Eye (tissue), 1 donor: Measurements from ENCODE around the gene UMODL1.
A peak's percentile ranks its signal among the peaks of the same experiment; 100 is the strongest.

Source experiments
- DNase-seq: peaks from one replicate; pipeline ENCODE4 v3.0.0-alpha.2; 2015

UMODL1 gene, protein sequence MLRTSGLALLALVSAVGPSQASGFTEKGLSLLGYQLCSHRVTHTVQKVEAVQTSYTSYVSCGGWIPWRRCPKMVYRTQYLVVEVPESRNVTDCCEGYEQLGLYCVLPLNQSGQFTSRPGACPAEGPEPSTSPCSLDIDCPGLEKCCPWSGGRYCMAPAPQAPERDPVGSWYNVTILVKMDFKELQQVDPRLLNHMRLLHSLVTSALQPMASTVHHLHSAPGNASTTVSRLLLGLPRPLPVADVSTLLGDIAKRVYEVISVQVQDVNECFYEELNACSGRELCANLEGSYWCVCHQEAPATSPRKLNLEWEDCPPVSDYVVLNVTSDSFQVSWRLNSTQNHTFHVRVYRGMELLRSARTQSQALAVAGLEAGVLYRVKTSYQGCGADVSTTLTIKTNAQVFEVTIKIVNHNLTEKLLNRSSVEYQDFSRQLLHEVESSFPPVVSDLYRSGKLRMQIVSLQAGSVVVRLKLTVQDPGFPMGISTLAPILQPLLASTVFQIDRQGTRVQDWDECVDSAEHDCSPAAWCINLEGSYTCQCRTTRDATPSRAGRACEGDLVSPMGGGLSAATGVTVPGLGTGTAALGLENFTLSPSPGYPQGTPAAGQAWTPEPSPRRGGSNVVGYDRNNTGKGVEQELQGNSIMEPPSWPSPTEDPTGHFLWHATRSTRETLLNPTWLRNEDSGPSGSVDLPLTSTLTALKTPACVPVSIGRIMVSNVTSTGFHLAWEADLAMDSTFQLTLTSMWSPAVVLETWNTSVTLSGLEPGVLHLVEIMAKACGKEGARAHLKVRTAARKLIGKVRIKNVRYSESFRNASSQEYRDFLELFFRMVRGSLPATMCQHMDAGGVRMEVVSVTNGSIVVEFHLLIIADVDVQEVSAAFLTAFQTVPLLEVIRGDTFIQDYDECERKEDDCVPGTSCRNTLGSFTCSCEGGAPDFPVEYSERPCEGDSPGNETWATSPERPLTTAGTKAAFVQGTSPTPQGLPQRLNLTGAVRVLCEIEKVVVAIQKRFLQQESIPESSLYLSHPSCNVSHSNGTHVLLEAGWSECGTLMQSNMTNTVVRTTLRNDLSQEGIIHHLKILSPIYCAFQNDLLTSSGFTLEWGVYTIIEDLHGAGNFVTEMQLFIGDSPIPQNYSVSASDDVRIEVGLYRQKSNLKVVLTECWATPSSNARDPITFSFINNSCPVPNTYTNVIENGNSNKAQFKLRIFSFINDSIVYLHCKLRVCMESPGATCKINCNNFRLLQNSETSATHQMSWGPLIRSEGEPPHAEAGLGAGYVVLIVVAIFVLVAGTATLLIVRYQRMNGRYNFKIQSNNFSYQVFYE

GRCh38 chr21:42071146-42071737 lies at the start of gene UMODL1:
TSS of gene UMODL1 (plus strand) at chr21:42071317. CDS start at chr21:42071317, 0 bp downstream.
- DNase-seq, result no peak

DNA sequence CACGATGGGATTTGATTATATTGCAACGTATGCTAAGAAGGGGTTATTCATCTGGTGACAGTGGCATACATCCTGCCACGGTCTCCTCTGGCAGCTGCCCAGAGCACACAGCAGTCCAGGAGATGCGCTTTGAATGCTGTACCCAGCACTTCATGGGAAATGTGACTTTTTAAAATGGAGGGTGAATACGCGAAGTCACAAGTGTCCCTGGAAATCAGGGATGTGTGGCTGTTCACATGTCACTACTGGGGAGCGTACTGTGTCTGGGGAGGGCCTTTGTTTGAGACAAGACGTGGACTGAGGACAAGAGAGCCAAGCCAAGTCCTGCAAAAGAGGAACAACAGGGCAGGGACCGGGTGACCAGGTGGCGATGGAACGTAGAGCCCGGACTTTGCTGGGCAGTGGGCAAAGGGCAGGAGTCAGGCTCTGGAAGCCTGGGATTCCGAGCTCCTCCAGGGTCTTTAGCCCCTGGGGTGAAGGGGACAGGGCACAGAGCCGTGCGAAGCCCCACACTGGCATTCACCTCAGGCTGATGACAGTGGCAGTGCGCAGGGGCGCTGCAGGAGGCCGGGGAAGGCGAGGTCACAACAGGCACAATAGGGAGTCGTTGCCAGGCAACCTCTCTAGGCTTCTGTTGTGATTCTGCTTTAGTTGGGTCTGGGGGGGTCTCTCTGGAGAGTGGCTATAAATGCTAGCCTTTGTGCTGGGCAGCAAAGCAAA lies 49.6 kb upstream of the UMODL1 start:
- DNase-seq, result peak; percentile 95

DNA sequence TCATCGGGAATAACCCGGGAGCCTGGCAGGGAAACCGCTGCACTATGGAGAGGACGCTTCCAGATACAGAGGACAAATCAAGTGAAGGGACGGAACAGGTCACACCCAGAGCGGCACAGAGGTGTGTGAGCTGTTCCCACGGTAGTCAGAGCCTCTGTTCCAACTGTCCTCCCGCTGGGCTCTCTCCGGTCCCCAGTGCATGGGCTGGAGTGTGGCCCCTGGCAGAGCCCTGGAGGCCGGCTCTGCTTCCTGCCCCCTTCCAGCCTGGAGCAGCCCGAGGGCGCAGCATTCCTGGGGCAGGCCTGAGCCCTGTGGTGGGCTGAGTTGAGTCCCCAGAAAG lies 49.1 kb upstream of the UMODL1 start:
- DNase-seq, result no peak

DNA sequence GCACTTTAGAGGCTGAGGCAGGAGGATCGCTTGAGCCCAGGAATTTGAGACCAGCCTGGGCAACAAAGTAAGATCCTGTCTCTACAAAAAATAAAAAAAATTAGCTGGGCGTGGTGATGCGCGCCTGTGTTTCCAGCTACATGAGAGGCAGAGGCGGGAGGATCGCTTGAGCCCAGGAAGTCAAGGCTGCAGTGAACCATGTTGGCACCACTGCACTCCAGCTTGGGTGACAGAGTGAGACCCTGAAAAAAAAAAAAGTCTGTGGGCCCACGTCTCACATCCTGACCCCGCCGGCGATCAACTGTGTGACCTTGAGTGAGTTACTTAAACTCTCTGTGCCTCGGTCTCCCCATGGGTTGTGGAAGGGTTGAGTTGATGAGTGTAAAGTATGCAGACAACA lies 48.2 kb upstream of the UMODL1 start:
- DNase-seq, result no peak

DNA sequence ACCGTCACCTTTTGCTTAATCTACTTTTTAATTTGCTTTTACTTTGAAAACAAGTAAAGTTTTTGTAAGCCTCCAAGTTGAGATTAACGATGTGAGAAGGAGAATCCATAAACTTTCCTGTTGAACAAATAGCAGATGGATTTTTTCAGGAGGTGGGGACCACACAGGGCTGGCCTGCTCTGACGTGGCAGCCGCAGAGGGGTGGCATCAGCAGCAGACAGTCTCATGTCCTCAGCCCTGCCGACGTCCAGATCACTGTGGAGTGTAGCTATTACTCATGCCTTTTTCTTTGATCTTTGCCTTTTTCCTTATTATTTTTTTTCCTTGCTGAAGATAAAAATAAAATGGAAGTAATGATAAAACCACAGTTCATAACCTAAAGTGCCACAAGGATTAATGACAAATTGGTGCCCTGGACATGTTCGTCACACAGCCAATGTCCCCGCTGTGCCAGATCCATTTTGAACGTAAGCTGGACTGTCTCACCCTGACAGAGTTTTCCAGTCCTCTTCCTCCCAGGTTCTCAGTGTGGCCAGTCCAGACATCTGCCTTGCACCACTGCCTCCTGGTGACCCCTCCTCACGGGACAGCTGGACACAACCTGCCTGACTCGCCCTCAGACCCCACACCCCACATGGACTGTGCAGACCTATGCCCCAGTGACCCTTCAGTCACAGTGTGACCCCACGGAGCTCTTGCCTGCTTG lies 45.6 kb upstream of the UMODL1 start:
- no peak for DNase-seq

DNA sequence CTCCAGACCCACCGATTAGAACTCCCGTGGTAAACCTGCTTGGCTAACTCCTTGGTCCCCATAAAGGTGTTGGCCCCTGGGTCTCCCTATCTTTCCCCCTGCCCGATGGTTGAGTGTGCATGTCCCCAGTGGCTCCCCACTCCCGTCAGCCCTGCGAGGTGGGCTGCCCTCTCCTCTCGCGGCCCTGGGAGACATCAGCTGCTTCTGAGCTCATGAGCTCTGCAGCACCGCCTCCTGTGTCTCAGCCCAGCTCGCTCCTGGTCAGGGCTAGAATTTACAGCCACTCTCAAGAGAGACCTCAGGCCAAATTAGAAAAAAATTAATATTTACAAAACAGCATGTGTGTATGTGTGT lies 45.1 kb upstream of the UMODL1 start:
- DNase-seq, result peak; percentile 53

- DNase-seq, result no peak
Measured at GRCh38 chr21:42027085-42027821, 43.9 kb upstream of the UMODL1 start.

- no peak for DNase-seq
Measured at GRCh38 chr21:42027822-42028765, 43.0 kb upstream of the UMODL1 start.

GRCh38 chr21:42028766-42029425 lies 42.2 kb upstream of the UMODL1 start:
- DNase-seq, result no peak

DNA sequence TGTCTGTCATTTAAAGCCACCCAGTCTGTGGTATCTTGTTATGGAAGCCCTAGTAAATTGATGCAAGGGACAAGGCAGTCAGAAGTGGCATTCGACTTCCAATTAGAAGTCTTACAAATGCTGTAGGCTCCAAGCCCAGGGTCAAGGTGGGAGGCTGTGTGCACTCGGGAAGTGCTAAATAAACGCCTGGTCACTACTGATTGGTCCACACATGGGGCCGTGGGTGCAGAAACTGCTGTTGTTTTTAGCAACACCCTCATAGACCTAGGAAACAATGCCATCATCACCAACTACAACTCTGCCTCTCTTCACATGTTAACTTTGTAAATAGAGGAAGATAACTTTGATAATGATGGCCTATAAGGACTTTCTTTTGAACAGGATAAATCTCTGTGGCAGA lies 40.8 kb upstream of the UMODL1 start:
- no peak for DNase-seq

- no peak for DNase-seq
Measured at GRCh38 chr21:42031241-42031640, 39.9 kb upstream of the UMODL1 start.

- no peak for DNase-seq
Measured at GRCh38 chr21:42031816-42032215, 39.3 kb upstream of the UMODL1 start.

DNA sequence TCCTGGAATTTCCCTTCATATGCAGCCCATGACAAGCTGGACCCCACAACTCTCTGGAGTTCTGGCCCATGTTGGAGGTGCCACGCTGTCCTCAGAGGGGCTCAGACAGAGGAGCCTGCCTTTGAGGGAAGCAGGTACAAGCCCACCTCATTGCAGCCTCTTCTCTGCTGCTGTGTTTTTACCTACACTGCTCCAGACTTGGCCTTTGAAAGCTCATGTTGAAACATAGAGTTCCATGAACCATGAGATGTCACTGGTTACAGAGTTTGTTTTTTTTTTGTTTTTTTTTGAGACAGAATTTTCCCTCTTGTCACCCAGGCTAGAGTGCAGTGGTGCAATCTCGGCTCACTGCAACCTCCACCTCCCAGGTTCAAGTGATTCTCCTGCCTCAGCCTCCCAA lies 38.9 kb upstream of the UMODL1 start:
- DNase-seq, result no peak

GRCh38 chr21:42032968-42033367 lies 38.1 kb upstream of the UMODL1 start:
- DNase-seq, result no peak

- DNase-seq, result no peak
Measured at GRCh38 chr21:42036313-42036712, 34.8 kb upstream of the UMODL1 start.

DNA sequence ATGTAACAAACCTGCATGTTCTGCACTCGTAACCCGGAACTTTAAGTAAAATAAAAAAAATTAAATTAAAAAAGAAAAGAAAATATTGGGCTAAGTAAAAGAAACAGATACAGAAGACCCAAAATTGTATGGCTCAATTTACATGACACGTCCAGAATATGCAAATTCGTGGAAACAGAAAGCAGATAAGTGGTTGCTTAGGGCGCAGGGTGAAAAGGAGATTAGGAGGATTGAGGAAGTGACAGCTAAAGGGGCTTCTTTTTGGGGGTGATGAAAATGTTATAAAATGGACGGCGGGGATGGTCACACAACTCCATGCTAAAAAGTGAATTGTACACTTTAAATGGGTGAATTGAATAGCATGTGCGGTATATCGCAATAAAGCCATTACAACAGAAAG lies 33.6 kb upstream of the UMODL1 start:
- DNase-seq, result no peak

- peak; percentile 54 for DNase-seq
Measured at GRCh38 chr21:42037943-42038342, 33.2 kb upstream of the UMODL1 start.

DNA sequence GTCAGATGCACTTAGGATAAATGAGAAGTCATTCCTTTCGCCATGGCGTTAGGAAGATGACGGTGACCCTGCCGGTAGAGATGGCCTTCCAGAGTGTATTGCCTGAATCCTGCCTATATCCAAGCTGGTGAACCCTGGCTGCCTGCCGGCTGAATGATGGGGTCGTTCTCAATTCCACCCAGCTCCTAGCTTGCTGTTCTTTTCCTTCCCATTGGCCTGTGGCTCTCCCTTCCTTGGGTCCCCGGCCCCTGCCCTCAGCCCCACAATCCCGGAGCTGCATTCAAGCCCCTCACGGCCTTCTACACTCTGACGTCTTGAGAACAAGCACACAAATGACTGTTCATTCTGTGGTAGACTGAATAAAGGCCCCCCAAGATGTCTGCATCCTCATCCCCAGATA lies 32.7 kb upstream of the UMODL1 start:
- DNase-seq, result no peak

DNA sequence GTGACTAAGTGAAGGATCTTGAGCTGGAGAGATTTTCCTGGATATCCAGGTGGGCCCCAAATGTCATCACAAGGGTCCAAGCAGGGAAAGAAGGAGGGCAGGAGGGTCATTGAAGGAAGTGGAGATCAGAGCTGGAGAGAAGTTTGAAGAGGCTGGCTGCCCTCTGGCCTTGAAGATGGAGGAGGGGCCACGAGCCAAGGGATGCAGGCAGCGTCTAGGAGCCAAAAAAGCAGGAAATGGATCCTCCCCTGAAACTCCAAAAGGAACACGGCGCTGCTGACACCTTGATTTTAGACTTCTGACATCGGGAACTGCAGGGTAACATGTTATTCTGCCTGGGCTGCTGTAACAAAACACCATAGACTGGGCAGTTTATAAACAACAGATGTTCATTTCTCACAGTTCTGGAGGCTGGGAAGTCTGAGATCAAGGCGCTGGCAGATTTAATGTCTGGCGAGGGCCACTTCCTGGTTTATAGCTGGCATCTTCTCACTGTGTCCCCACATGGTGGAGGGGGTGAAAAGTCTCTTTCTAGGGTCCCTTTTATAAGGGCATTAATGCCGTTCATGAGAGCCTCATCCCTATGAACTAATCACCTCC lies 32.2 kb upstream of the UMODL1 start:
- no peak for DNase-seq
